Fibroblast of the aortic adventitia (primary cell): ENCODE results near the gene CEP19. TPM values are rescaled to one million over a fixed set of nuclear protein-coding genes. Genes with fewer than 3 reads are reported as not detected.

Experiments
- DNase-seq: peaks from one replicate; pipeline ENCODE4 v3.0.0-alpha.2; 2010; ENCODE audit warnings: low read depth
- H3K4me3 ChIP-seq: 2 replicates; pipeline ENCODE4 v1.5.1; 2011; ENCODE audit warnings: low read depth, mild to moderate bottlenecking, control low read depth, low read length, moderate library complexity
- total RNA-seq: library from RNA; depleted of rRNA; stranded (reverse); fragments of >200 nt; gene quantifications from 2 replicates; pipeline ENCODE4 v1.2.3, GENCODE V29; 2012; ENCODE audit warnings: low replicate concordance
- TF ChIP-seq, protein P1 (sequence below): IDR thresholded peaks from 2 replicates; pipeline ENCODE4 v1.5.1; 2011; ENCODE audit warnings: mild to moderate bottlenecking, low read length, control low read depth, inconsistent platforms; ENCODE audit not compliant: insufficient read depth

Gene CEP19
- total RNA-seq, 1 donor: 4.0 TPM

DNA sequence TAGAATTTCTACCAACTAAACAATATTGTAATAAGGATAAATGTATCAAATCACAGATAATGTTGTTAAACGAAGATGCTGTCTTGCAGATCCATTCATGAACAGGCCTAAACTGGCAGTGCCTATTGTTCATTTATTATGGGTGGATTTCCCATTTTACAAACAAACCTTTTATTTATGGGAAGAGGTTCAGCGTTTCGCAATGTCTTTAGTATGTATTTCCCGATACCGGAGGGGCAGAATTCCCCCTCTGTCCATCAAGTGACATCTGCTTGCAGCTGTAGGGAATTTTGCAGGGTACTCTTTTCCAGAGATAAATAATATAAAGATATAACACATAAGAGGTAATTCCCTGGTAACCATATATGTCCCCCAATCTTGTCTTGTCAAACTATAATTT, 5.7 kb downstream of the CEP19 start:
- TF ChIP-seq, protein P1, sequence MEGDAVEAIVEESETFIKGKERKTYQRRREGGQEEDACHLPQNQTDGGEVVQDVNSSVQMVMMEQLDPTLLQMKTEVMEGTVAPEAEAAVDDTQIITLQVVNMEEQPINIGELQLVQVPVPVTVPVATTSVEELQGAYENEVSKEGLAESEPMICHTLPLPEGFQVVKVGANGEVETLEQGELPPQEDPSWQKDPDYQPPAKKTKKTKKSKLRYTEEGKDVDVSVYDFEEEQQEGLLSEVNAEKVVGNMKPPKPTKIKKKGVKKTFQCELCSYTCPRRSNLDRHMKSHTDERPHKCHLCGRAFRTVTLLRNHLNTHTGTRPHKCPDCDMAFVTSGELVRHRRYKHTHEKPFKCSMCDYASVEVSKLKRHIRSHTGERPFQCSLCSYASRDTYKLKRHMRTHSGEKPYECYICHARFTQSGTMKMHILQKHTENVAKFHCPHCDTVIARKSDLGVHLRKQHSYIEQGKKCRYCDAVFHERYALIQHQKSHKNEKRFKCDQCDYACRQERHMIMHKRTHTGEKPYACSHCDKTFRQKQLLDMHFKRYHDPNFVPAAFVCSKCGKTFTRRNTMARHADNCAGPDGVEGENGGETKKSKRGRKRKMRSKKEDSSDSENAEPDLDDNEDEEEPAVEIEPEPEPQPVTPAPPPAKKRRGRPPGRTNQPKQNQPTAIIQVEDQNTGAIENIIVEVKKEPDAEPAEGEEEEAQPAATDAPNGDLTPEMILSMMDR: no peak
- no peak for DNase-seq
- H3K4me3 ChIP-seq: no peak overlapping the region

GRCh38 chr3:196700801-196701200, 11.2 kb downstream of the CEP19 start:
- TF ChIP-seq, protein P1: no peak
- H3K4me3 ChIP-seq: no peak overlapping the region
- no peak for DNase-seq

DNA sequence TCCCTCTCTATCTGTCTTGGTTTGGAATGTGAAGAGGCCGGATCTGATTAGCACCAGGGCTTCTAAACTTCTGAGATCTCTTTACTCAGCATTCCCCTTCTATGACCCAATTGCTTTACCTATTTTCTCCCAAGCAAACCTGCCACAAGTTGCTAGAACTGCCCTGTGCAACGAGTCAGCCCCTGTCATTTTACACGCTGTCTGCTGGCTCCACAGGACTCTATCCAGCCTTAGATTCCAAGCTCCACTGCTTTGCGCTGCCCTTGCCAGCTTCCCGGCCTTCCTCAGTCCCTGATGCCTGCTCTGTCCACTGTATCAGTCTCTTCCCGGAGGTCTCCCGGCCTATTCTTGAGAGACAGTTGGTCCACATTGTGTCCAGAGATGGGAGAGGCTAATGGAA, 12.3 kb downstream of the CEP19 start:
- TF ChIP-seq, protein P1: no peak

GRCh38 chr3:196697270-196697669, 14.8 kb downstream of the CEP19 start:
- H3K4me3 ChIP-seq: no peak overlapping the region
- TF ChIP-seq, protein P1: no peak
- no peak for DNase-seq

More for the DNA sequence above, 12.3 kb downstream of the CEP19 start:
- H3K4me3 ChIP-seq: no peak overlapping the region
- no peak for DNase-seq

DNA sequence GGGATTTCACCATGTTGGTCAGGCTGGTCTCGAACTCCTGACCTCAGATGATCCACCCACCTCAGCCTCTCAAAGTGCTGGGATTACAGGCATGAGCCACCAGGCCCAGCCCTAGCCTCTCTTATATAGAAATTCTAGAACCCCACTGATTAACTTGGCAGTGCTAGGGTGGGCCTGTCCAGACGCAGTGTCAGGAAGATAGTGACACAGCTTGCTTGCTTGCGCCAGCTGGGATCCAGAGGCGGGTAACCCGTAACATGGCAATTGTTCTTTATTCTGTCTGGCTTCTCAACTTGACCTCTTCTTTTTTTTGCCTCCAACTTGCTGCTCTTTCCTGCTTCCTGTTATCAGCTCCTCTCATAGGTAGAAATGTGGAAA, 16.2 kb downstream of the CEP19 start:
- H3K4me3 ChIP-seq: no peak overlapping the region
- DNase-seq: no peak
- TF ChIP-seq, protein P1: no peak

GRCh38 chr3:196694941-196695848, 16.9 kb downstream of the CEP19 start:
- no peak for DNase-seq
- TF ChIP-seq, protein P1: no peak
- H3K4me3 ChIP-seq: no peak overlapping the region
